HepG2 (cell line): Measurements from ENCODE around the gene RNF25. TPM values are rescaled to one million over a fixed set of nuclear protein-coding genes. Genes with fewer than 3 reads are reported as not detected.

Experiments used
- BORCS8-MEF2B ChIP-seq: sonication (generic); formaldehyde crosslinking; IDR thresholded peaks from 2 replicates; pipeline ENCODE4 v1.8.0; 2022; ENCODE audit warnings: mild to moderate bottlenecking, missing genetic modification reagents
- GPBP1L1 ChIP-seq: sonication (generic); formaldehyde crosslinking; IDR thresholded peaks from 2 replicates; pipeline ENCODE4 v1.5.0; 2020; ENCODE audit warnings: mild to moderate bottlenecking, missing genetic modification reagents
- HNF4G ChIP-seq, 2 experiments: sonication (generic) in 1 of 2; formaldehyde crosslinking in 1 of 2; IDR thresholded peaks; 2 replicates each; pipeline versions ENCODE4 v1.4.0 to v1.6.1; 2011 to 2020; ENCODE audit warnings: borderline replicate concordance in 2 of 2, low read depth in 2 of 2, mild to moderate bottlenecking in 2 of 2, low read length in 1 of 2, missing genetic modification reagents in 1 of 2, moderate library complexity in 1 of 2
- IRF1 ChIP-seq: sonication (generic); formaldehyde crosslinking; IDR thresholded peaks from 2 replicates; pipeline ENCODE4 v1.4.0; 2020; ENCODE audit warnings: low read depth, mild to moderate bottlenecking, missing genetic modification reagents
- MYNN ChIP-seq: sonication (generic); formaldehyde crosslinking; IDR thresholded peaks from 2 replicates; pipeline ENCODE4 v1.4.0; 2020; ENCODE audit warnings: mild to moderate bottlenecking, low read depth, missing genetic modification reagents
- SNRNP70 ChIP-seq: fragments of 200-400 bp; formaldehyde crosslinking; IDR thresholded peaks from 2 replicates; pipeline ENCODE4 v1.6.1; 2017; ENCODE audit warnings: mild to moderate bottlenecking, low read depth, low read length, moderate library complexity
- TRIM24 ChIP-seq: sonication (generic); formaldehyde crosslinking; IDR thresholded peaks from 2 replicates; pipeline ENCODE4 v1.8.0; 2022; ENCODE audit warnings: mild to moderate bottlenecking, missing genetic modification reagents
- ZBTB38 ChIP-seq: sonication (generic); formaldehyde crosslinking; IDR thresholded peaks from 2 replicates; pipeline ENCODE4 v1.5.1; 2020; ENCODE audit warnings: mild to moderate bottlenecking, missing genetic modification reagents
- ZFP37 ChIP-seq: sonication (generic); formaldehyde crosslinking; IDR thresholded peaks from 2 replicates; pipeline ENCODE4 v1.4.0; 2020; ENCODE audit warnings: missing genetic modification reagents, borderline replicate concordance
- ZNF232 ChIP-seq: sonication (generic); formaldehyde crosslinking; IDR thresholded peaks from 2 replicates; pipeline ENCODE4 v1.4.0; 2020; ENCODE audit warnings: missing genetic modification reagents, borderline replicate concordance
- ZNF432 ChIP-seq: sonication (generic); formaldehyde crosslinking; IDR thresholded peaks from 2 replicates; pipeline ENCODE4 v1.5.0; 2020; ENCODE audit warnings: missing genetic modification reagents, mild to moderate bottlenecking, borderline replicate concordance
- ZNF510 ChIP-seq: sonication (generic); formaldehyde crosslinking; IDR thresholded peaks from 2 replicates; pipeline ENCODE4 v1.4.0; 2020; ENCODE audit warnings: low read depth, mild to moderate bottlenecking, missing genetic modification reagents
- ZNF563 ChIP-seq: sonication (generic); formaldehyde crosslinking; IDR thresholded peaks from 2 replicates; pipeline ENCODE4 v1.8.0; 2022; ENCODE audit warnings: mild to moderate bottlenecking, moderate library complexity, missing genetic modification reagents
- ZSCAN29 ChIP-seq: sonication (generic); formaldehyde crosslinking; conservative IDR thresholded peaks from 2 replicates; pipeline ENCODE4 v1.4.0; 2020; ENCODE audit warnings: mild to moderate bottlenecking, missing genetic modification reagents
- polyA plus RNA-seq, 8 experiments: library from polyadenylated mRNA; depleted of rRNA in 3 of 8; stranded (reverse) in 7 of 8; unstranded in 1 of 8; fragments of >200 nt; fragmentation: Illumina TruSeq in 4 of 8; extraction: Trizol in 4 of 8; gene quantifications; 2 replicates each; pipeline versions ENCODE4 v1.2.1 to v1.2.3, GENCODE V29; 2011 to 2016; ENCODE audit warnings: low read depth in 4 of 8, missing spikeins in 1 of 8, mixed read lengths in 1 of 8; ENCODE audit not compliant: insufficient read depth in 1 of 8
- total RNA-seq, 5 experiments: library from RNA; depleted of rRNA; stranded (reverse); fragments of >200 nt; fragmentation: Illumina TruSeq; extraction: Trizol; gene quantifications; 2 replicates each; pipeline ENCODE4 v1.2.3, GENCODE V29; 2016; ENCODE audit warnings: low read depth in 1 of 5

Gene RNF25
- total and polyA plus RNA-seq, 2 of the 13 experiments (the other 11 are each of a cell fraction or from before 2014, with no cell fraction given) = 37.0 to 87.6 TPM

- TF ChIP-seq ZBTB38 (CRISPR knock-in tag) (peak; percentile 72; the same call in 1 of the 2 replicates), IRF1 (CRISPR knock-in tag) (no peak), ZNF563 (CRISPR knock-in tag) (peak; percentile 89), TRIM24 (CRISPR knock-in tag) (no peak), ZNF510 (CRISPR knock-in tag) (peak; percentile 70; the same call in 1 of the 2 replicates), ZSCAN29 (CRISPR knock-in tag) (peak; percentile 87), BORCS8-MEF2B (CRISPR knock-in tag) (peak; percentile 72; the same call in 1 of the 2 replicates), ZNF232 (CRISPR knock-in tag) (peak; percentile 55; the same call in 1 of the 2 replicates), SNRNP70 (no peak), MYNN (CRISPR knock-in tag) (no peak), ZNF432 (CRISPR knock-in tag) (no peak), GPBP1L1 (CRISPR knock-in tag) (no peak), ZFP37 (CRISPR knock-in tag) (no peak), HNF4G (IDR thresholded peaks at IDR 0.05; ENCODE audit: borderline replicate concordance, low read depth, low read length) (no peak), HNF4G (CRISPR knock-in tag; IDR thresholded peaks at IDR 0.05; ENCODE audit: borderline replicate concordance, low read depth) (no peak; the same call in none of the 2 replicates)
These were observed 12.4 kb downstream of the RNF25 start, which contains the start of the genes BCS1L and ZNF142 (continued) for GRCh38 chr2:218659258-218659987.
